GM21528 (cell line): Measurements from ENCODE around the gene PHLDA1.

ENCODE experiments used
- ATAC-seq: cut with Tn5 transposase; IDR thresholded peaks from one replicate; pipeline ENCODE4 v1.9.1; 2021; ENCODE audit warnings: mild to moderate bottlenecking, moderate library complexity; ENCODE audit not compliant: unreplicated experiment, low FRiP score

Gene PHLDA1

GRCh38 chr12:76038176-76038575, 6.6 kb upstream of the PHLDA1 start:
- ATAC-seq, result no peak

- peak; percentile 74 for ATAC-seq
Observed at GRCh38 chr12:76037130-76038103, 5.8 kb upstream of the PHLDA1 start.

- no peak for ATAC-seq
Observed at GRCh38 chr12:76035045-76035444, 3.5 kb upstream of the PHLDA1 start.

DNA sequence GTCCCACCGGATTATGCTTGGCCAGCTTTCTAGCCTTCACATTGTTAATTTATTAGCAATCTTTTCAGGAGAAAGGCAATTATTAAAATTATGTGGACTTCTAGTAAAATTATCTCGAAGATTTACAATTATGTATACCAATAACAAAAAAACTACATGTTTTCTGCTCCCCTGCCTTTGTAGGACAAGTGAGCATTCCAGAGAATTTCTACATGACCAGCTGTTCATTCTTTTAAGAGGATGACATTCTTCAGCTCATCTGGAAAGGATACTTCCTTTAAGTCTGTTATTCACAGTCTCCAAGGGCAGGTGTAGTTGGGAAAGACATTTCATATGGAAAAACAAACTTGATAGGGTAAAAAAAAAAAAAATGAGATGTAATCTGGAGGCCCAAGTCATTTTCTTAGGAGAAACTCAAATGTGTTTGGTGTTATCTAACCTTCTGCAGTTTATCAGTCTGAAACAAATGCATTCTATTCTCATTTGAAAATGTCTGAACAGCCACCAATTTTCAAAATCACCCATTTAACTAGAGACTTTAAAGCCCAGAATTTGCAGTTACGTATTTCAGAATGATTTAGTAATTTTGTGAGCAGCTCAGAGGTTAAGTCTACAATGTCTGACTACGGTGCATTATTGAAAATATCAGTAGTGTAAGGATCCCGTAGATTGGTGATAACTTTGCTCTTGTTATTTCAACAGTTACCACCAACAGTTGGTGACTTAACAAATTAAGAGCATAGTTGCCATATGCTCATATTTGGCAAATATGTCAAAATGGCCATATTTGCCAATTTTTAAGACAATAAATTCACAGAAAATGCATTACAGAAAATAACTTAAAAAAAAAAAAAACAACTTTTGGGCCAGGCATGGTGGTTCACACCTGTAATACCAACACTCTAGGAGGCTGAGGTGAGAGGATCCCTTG, 1.8 kb upstream of the PHLDA1 start:
- no peak for ATAC-seq

- peak; percentile 41 for ATAC-seq
Observed at GRCh38 chr12:76032043-76032981, 736 bp upstream of the PHLDA1 start.

GRCh38 chr12:76031081-76031413, 529 bp downstream of the PHLDA1 start:
- peak; percentile 14 for ATAC-seq

- no peak for ATAC-seq
Observed at GRCh38 chr12:76030341-76031080, 1.1 kb downstream of the PHLDA1 start.

- ATAC-seq, result no peak
Observed at GRCh38 chr12:76029982-76030340, 1.6 kb downstream of the PHLDA1 start.

DNA sequence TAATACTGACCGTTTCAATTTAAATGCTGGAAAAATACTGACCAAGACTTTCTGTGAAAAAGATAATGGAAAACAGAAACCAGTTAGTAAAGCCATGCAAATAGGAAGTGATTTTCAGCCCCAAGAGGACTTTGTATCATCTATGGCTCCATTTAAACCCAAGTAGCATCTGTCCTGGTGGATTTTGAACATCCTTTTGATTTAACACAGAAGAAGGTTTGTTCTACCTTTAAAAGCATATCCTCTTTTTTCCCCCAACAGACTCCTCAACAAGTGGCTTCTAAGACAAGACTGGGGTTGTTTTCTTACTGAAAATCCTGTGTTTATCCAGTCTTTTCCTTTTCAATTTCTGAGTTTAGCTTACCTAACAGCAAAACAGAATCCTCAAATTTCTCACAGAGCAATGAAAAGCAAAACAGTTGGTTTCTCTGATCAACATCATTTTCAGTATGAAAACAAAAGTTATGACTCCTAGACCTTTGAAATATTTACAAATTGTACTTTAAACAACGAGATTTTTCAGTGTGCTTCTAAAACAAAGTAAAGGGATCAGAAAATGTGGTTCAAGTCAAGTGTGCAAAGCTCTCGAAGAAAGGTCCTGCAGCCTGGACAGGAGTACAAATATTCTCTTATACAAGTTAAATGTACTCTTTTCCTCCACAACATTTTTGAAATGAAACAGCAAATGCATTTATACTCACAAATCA, 2.9 kb downstream of the PHLDA1 start:
- no peak for ATAC-seq

GRCh38 chr12:76026643-76027063, 4.9 kb downstream of the PHLDA1 start:
- ATAC-seq, result no peak

- ATAC-seq, result no peak
Observed at GRCh38 chr12:76025601-76026575, 5.7 kb downstream of the PHLDA1 start.

- no peak for ATAC-seq
Observed at GRCh38 chr12:76024942-76025600, 6.5 kb downstream of the PHLDA1 start.

DNA sequence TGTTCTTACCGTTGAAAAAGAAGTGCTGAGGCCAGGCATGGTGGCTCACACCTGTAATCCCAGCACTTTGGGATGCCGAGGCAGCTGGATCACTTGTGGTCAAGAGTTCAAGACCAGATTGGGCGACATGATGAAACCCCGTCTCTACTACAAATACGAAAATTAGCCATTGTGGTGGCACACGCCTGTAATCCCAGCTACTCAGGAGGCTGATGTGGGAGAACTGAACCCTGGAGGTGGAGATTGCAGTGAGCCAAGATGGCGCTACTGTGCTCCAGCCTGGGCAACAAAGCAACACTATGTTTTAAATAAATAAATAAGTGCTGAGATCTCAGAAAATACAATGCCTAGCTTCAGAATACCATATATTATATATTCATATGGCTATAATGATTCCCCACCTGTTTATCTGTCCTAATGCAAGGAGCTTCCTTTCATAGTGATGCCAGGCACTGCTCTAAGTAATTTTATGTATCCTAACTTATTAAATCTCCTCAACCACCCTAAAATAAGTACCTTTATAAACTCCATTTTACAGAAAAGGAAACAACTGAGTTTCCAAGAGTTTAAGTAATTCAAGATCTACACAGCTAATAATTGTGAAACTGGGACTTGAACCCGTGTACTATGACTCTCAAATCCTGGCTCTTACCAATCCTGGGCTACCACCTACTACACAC, 7.3 kb downstream of the PHLDA1 start:
- ATAC-seq, result no peak

DNA sequence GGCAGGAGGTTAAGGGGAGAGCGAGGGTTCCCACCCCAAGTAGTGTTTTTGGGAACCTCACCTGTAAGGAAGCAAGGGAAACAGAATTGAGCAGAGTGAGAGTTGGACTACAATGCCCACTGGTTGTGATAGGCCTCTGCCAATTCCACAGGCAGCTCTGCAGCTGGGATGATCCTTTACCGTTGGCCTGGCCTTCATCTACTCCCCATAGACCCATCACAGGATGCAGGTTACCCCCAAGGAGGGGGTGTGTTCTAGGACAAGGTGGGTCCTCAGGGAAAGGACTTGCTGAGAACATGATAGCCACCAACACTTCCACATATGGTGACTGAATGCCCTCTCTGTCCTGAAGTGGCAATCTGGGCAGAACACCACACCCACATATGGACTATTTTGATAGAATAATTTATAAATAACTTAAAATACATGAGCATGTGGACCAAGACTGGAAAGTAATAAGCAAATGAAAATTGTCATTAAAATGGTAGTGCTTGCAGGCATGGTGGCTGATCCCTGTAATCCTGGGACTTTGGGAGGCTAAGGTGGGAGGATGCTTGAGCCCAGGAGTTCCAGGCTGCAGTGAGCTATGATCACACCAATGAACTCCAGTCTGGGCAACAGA, 8.4 kb downstream of the PHLDA1 start:
- no peak for ATAC-seq

- no peak for ATAC-seq
Observed at GRCh38 chr12:76022506-76022905, 9.1 kb downstream of the PHLDA1 start.
